HG03575 (cell line): ENCODE measurements around the gene ZSWIM8.
"Not testable (repeated sequence)": the region's sequence is repeated elsewhere in the genome, so short reads cannot be mapped to it uniquely, and the experiment has no call there.

Source experiments
- ATAC-seq: cut with Tn5 transposase; IDR thresholded peaks from one replicate; pipeline ENCODE4 v1.9.1; 2021; ENCODE audit not compliant: unreplicated experiment, insufficient number of reproducible peaks, low FRiP score; ENCODE audit errors: extremely low read depth

Gene ZSWIM8

GRCh38 chr10:73771722-73772280 lies 13.6 kb upstream of the ZSWIM8 start:
- ATAC-seq: no peak

GRCh38 chr10:73772281-73773151 lies 12.9 kb upstream of the ZSWIM8 start:
- no peak for ATAC-seq

GRCh38 chr10:73773152-73773879 lies 12.1 kb upstream of the ZSWIM8 start:
- no peak for ATAC-seq

- ATAC-seq: no peak
Measured at GRCh38 chr10:73774637-73775036, 10.8 kb upstream of the ZSWIM8 start.

GRCh38 chr10:73779018-73779417 lies 6.4 kb upstream of the ZSWIM8 start:
- no peak for ATAC-seq

GRCh38 chr10:73779539-73780197 lies 5.7 kb upstream of the ZSWIM8 start:
- ATAC-seq: no peak

DNA sequence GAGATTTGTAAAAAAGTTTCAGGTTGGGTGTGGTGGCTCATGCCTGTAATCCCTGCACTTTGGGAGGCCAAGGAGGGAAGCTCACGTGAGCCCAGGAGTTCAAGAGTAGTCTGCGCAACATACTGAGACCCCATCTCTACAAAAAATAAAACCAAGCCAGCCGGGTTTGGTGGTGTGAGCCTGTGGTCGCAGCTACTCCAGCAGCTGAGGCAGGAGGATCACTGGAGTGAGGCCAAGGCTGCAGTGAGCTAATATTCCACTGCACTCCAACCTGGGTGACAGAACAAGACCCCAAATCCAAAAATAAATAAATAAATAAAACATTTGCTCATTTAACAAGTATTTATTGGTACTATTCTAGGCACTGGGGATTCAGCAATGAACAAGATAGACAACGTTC lies 5.1 kb upstream of the ZSWIM8 start:
- no peak for ATAC-seq

GRCh38 chr10:73780966-73781365 lies 4.4 kb upstream of the ZSWIM8 start:
- no peak for ATAC-seq

DNA sequence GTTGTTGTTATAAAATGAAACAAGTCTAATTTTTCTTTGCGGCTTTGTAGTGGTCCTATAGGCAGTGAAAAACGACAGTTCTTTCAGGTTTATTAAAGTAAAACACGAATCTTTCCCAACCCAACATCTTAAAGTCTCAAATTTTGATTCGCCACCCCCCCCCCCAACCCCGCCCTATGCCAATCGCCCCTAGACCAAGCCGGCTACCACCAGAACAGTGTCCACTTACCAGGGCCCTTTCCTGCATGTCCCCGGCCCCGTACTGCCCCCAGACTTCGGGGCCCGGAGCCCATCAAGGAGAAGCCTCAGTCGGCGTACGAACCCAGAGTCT lies 3.9 kb upstream of the ZSWIM8 start:
- ATAC-seq: no peak

- no peak for ATAC-seq
Measured at GRCh38 chr10:73781879-73782748, 3.3 kb upstream of the ZSWIM8 start, which contains the start of gene CHCHD1. TSS of gene CHCHD1 (plus strand) at chr10:73782048. CDS start at chr10:73782076, 28 bp downstream.

- ATAC-seq: no peak
Measured at GRCh38 chr10:73782749-73783085, 2.7 kb upstream of the ZSWIM8 start.

DNA sequence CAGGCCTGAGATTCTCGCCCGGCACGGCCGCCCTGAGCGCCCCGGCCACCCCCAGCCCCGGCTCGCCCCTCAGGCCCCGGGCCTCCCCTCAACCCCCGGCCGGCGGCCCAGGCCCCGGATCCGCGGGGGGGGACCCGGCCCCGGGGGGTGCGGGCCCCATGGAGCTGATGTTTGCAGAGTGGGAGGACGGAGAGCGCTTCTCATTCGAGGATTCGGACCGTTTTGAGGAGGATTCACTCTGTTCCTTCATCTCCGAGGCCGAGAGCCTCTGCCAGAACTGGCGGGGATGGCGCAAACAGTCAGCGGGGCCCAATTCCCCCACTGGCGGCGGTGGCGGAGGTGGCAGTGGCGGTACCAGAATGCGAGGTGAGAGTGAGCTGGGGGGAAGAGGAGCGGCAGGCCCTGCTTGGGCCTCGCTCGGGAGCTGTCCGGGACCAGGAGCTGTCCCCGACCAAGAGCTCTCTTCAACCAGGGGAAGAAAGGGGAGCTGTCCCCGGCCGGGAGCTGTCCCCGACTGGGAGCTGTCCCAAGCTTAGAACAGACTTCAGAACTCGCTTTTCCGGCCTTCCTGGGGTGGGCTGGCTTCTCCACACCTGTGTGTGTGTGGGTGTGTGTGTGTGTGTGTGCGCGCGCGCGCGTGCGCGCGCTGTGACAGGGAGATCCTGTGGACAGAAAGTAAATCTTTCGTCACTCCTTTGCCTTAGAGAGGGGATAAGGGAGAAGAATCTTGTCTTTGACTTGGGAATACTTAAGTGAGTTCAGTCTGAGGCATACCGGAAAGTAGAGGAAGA lies 510 bp downstream of the ZSWIM8 start:
- no peak for ATAC-seq

- no peak for ATAC-seq
Measured at GRCh38 chr10:73786512-73786885, 1.1 kb downstream of the ZSWIM8 start.

DNA sequence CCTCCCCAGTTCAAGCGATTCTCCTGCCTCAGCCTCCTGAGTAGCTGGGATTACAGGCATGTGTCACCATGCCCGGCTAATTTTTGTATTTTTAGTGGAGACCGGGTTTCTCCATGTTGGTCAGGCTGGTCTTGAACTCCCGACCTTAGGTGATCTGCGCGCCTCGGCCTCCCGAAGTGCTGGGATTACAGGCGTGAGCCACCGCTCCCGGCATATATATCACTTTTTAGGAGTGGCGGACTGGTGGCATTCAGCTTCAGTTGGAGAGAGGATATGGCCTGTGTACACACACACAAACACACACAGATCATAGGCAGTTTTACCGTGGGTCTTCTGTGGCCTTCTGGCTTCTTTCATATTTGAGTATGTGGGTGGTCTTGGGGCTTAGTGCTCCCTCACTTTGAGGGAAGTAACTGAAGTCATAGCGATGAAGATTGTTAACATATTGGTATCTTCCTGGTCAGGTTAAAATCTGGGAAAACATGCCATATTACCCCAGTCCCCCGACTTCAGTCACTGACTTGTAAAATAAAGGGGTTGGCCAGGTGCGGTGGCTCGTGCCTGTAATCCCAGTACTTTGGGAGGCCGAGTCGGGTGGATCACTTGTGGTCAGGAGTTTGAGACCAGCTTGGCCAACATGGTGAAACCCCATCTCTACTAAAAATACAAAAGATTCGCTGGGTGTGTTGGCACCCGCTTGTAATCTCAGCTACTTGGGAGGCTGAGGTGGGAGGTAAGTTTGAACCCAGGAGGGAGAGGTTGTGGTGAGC lies 1.8 kb downstream of the ZSWIM8 start:
- ATAC-seq: not testable (repeated sequence)

GRCh38 chr10:73788864-73789658 lies 3.7 kb downstream of the ZSWIM8 start:
- no peak for ATAC-seq

GRCh38 chr10:73789659-73790055 lies 4.3 kb downstream of the ZSWIM8 start:
- no peak for ATAC-seq
